Right lobe of liver (tissue), 6 donors: ENCODE measurements around the gene CARTPT. TPM values are rescaled to one million over a fixed set of nuclear protein-coding genes. Genes with fewer than 3 reads are reported as not detected.

Experiments
- ATAC-seq, 4 donors: fragments of 200-7000 bp; cut with Tn5 transposase; one replicate each; pipeline ENCODE4 v1.9.1; 2020; ENCODE audit warnings: mild to moderate bottlenecking in 4 of 4, moderate library complexity in 4 of 4
- DNase-seq, 3 donors: peaks; one replicate each; pipeline ENCODE4 v3.0.0-alpha.2; 2020
- H3K27ac ChIP-seq, 3 donors: fragments of 200-600 bp; one replicate each; pipeline ENCODE4 v1.8.0; 2022
- H3K27me3 ChIP-seq, 2 donors: fragments of 200-600 bp; one replicate each; pipeline ENCODE4 v1.8.0; 2022
- H3K36me3 ChIP-seq, 4 donors: fragments of 200-600 bp; sonication (generic) in 1 of 4; one replicate each; pipeline versions ENCODE4 v1.5.1 to v1.8.0; 2017 to 2022; ENCODE audit warnings: control low read depth in 1 of 4
- H3K4me1 ChIP-seq, 4 donors: fragments of 200-600 bp; sonication (generic) in 1 of 4; one replicate each; pipeline versions ENCODE4 v1.5.1 to v1.8.0; 2017 to 2022; ENCODE audit warnings: control low read depth in 1 of 4
- H3K4me3 ChIP-seq, 3 donors: fragments of 200-600 bp; one replicate each; pipeline ENCODE4 v1.8.0; 2022
- H3K9me3 ChIP-seq, 4 donors: fragments of 200-600 bp; sonication (generic) in 1 of 4; one replicate each; pipeline versions ENCODE4 v1.5.1 to v1.8.0; 2017 to 2022; ENCODE audit warnings: control low read depth in 1 of 4
- POLR2A ChIP-seq: fragments of 450-650 bp; IDR thresholded peaks from one replicate; pipeline ENCODE4 v1.6.1; 2017; ENCODE audit warnings: antibody characterized with exemption, mild to moderate bottlenecking
- WGBS: methylation state at CpG from one replicate; pipeline ENCODE4 v1.1.6; 2018; ENCODE audit warnings: low coverage, low lambda C conversion rate; ENCODE audit not compliant: insufficient coverage; ENCODE audit errors: missing lambda C conversion rate; 5-methylcytosine and 5-hydroxymethylcytosine counted together
- intact Hi-C, 2 donors: fragments of 100-400 bp; cut with DNase I; formaldehyde crosslinking; loops; one replicate each; pipeline versions ENCODE4 v1.11.2 to v1.14.1; 2022
- total RNA-seq, 6 experiments: library from RNA; depleted of rRNA in 2 of 6; stranded (reverse); fragments of >200 nt in 2 of 6; fragmentation: NEBNext Ultra II Directional in 3 of 6; extraction: Animal tissue kit (Norgen Biotek cat#: 25700) in 3 of 6; gene quantifications; one replicate each; pipeline versions ENCODE4 v1.1.0 to v1.2.4, GENCODE V29; 2016 to 2023
- TF ChIP-seq, protein P1 (sequence below), 4 donors: fragments of 200-600 bp in 3 of 4; fragments of 450-650 bp in 1 of 4; IDR thresholded peaks; one replicate each; pipeline versions ENCODE4 v1.5.1 to v1.8.0; 2016 to 2022; ENCODE audit warnings: antibody characterized with exemption in 4 of 4, mild to moderate bottlenecking in 2 of 4
- donor health status: DM: no; HTN: yes; CAD: no.
- donor health status: DM: no; HTN: no; CAD: no.
- donor health status: DM: no; HTN: no; CAD: no.
- donor health status: DM: no; HTN: yes; CAD: no.
- donor health status: DM: no; HTN: yes; CAD: no.

CARTPT gene
- total RNA-seq, 6 experiments from 2014 or later: not detected

DNA sequence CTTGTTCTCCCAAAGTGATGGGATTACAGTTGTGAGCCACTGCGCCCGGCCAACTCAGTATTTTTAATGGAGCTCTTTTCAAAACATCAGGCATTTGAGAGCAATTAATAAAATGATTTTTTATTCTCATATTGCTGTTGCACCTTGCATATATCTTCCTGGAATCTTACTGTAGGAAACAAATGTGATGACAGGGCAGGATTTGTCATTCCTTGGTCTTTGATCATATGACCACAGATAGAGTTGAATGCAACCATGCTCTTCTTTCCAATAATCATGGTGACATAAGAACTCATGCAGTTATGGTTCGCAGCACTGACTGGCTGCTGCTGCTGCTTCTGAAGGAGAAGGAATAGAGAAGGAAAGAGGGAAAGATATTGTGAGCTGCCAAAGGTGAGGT is 28.1 kb downstream of the CARTPT start:
- Histone ChIP-seq H3K27ac (no peak overlapping the region), H3K36me3 (no peaks in the 10 kb centered on the region), H3K9me3 (no peaks in the 10 kb centered on the region), H3K27me3 (no peaks in the 10 kb centered on the region), H3K4me1 (peaks cover 0 to 6% (median 0%) of the 10 kb centered on the region in 4 donors), H3K4me3 (no peak overlapping the region)
- no peak for TF ChIP-seq POLR2A
- 80% methylated on average over 3 of the region's 3 CpGs for WGBS
- intact Hi-C loops: no loop called here
- ATAC-seq (no peak), DNase-seq (no peak)

DNA sequence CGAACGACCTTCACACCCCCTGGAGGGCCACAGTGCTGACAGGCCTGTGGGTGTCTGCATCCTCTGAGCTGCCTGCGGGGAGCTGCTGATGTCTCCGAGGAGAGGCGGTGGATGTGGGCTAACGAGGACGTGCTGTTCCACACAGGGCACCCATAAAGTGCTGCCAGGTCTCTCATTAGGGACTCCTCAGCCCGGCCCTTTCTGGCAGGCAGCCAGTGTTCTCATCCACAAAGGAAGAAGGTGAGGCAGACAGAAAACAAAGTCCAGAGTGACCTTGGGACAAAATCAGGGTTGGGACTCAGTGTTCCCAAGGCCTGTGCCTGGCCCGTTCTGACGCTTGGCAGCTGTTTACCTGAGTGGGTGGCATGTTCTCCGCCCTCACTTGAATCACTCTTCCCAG is 29.3 kb downstream of the CARTPT start:
- H3K27me3 ChIP-seq: no peaks in the 10 kb centered on the region
- DNase-seq (peak in 1 of 3 donors; percentile 22), ATAC-seq (no peak)
- no peaks in the 10 kb centered on the region for H3K36me3 ChIP-seq
- intact Hi-C loops: no loop called here
- no peak overlapping the region for H3K27ac ChIP-seq
- WGBS: 65% methylated on average over 7 of the region's 11 CpGs
- H3K4me3 ChIP-seq: no peak overlapping the region
- H3K9me3 ChIP-seq: no peaks in the 10 kb centered on the region
- peaks cover 0 to 6% (median 0%) of the 10 kb centered on the region in 4 donors for H3K4me1 ChIP-seq
- TF ChIP-seq, protein P1, sequence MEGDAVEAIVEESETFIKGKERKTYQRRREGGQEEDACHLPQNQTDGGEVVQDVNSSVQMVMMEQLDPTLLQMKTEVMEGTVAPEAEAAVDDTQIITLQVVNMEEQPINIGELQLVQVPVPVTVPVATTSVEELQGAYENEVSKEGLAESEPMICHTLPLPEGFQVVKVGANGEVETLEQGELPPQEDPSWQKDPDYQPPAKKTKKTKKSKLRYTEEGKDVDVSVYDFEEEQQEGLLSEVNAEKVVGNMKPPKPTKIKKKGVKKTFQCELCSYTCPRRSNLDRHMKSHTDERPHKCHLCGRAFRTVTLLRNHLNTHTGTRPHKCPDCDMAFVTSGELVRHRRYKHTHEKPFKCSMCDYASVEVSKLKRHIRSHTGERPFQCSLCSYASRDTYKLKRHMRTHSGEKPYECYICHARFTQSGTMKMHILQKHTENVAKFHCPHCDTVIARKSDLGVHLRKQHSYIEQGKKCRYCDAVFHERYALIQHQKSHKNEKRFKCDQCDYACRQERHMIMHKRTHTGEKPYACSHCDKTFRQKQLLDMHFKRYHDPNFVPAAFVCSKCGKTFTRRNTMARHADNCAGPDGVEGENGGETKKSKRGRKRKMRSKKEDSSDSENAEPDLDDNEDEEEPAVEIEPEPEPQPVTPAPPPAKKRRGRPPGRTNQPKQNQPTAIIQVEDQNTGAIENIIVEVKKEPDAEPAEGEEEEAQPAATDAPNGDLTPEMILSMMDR (IDR thresholded peaks at IDR 0.05): no peak
- TF ChIP-seq POLR2A: no peak

DNA sequence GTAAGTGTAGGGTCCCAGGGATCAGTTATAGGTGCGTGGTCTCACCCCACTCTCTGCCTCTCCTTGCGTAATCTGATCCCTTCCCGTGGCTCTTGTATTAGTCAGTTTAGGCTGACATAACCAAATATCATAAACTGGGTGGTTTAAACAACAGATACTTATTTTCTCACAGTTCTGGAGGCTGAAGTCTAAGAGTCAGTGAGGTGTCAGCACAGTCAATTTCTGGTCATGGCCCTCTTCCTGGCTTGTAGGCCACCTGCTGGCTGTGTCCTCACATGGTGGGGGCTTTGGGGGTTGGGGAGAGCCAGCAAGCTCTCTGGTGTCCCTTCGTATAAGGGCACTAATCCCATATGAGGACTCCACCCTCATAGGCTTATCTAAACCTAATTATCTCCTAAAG is 32.3 kb downstream of the CARTPT start:
- no peak overlapping the region for H3K27ac ChIP-seq
- no peak for DNase-seq
- intact Hi-C loops: no loop called here
- no peaks in the 10 kb centered on the region for H3K27me3 ChIP-seq
- H3K4me1 ChIP-seq: no peaks in the 10 kb centered on the region
- no peak for ATAC-seq
- H3K36me3 ChIP-seq: no peaks in the 10 kb centered on the region
- WGBS: 68% methylated on average over 4 of the region's 4 CpGs
- no peak overlapping the region for H3K4me3 ChIP-seq
- no peaks in the 10 kb centered on the region for H3K9me3 ChIP-seq
- TF ChIP-seq, protein P1 (IDR thresholded peaks at IDR 0.05): no peak

DNA sequence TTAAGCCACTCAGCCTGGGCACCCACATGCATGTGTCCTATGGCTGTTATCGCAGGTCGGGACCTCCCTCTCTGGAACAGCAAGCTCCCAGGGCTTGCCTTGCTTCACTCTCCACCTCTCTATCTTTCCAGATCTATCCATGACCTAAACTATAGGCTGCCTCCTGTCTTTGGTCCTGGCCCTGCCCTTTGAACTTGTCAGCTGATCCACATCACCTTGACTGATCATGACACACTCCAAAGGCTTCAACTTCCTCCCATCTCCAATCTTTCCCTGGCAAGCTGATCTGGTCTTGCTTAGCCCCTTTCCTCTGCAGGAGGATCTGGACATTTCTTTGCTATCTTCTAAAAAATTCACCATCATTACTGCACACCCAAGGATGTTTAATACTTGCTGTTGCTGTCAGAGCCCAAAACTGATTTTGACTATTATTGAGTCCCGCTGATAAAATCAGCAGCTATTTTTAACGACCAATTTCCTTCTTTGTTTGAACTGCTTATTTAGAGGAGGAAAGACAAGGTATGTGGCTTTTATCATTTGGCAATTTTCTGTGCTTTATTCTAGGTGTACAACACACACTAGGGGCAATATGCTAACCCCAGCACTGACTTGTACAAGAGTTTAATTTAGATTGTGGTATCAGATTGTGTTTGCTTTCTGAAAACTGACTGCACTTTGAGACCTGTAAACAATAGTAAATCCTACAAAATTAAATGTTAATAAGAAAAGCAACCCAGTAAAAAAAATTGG is 33.5 kb downstream of the CARTPT start:
- H3K4me1 ChIP-seq: no peaks in the 10 kb centered on the region
- no peaks in the 10 kb centered on the region for H3K27me3 ChIP-seq
- TF ChIP-seq, protein P1 (IDR thresholded peaks at IDR 0.05): no peak
- TF ChIP-seq POLR2A: no peak
- intact Hi-C loops: no loop called here
- H3K36me3 ChIP-seq: no peaks in the 10 kb centered on the region
- H3K27ac ChIP-seq: no peak overlapping the region
- WGBS: 75% methylated on average over 4 of the region's 4 CpGs
- no peak for DNase-seq
- H3K4me3 ChIP-seq: no peak overlapping the region
- H3K9me3 ChIP-seq: no peaks in the 10 kb centered on the region
- ATAC-seq: peak in 1 of 4 donors; percentile 19

DNA sequence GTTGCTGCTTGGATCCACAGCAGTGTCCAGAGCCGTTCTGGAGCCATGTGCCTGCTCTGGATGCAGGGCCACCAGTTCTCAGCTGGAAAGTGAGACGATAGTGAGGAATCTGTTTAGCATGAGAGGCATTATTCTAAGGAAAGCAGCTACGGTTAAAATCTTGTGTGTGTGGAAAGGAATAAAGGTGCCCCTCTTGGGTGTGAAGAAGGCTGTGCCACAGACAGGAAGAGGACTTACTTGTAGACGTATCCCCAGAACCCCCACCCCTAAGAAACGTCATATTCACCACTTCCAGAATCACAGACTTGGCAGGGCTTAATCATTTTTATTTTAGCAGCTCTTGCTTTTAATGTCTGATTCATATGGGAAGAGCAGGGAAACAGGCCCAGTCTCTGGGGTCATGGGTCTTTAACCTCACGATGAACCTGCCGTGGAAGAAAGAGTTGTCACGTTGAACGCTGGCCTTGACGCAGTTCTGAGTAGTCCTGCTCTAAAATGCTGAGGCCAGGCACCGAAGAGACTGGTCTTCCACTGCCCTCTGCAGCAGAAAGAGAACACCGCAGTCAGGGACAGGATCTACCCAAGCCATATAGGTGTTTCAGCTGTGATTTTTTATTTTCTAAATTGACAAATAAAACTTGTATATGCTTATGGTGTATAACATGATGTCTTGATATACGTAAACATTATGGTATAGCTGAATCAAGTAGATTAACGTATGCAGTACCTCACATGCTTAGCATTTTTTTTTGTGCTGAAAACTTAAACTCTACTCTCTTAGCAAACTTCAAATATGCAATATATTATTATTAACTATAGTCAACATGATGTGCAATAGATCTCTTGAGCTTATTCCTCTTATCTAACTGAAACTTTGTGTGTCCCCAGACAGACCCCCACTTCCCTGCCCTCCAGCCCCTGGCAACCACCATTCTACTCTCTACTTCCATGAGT is 38.8 kb downstream of the CARTPT start:
- Histone ChIP-seq H3K4me1 (no peaks in the 10 kb centered on the region), H3K27me3 (no peaks in the 10 kb centered on the region), H3K4me3 (peak overlapping the region in 1 of 3 donors; percentile 4), H3K9me3 (no peaks in the 10 kb centered on the region), H3K27ac (no peak overlapping the region), H3K36me3 (no peaks in the 10 kb centered on the region)
- peak; percentile 99 to 100 (median 100) for ATAC-seq
- peak; percentile 73 to 82 (median 79) for DNase-seq
- intact Hi-C loops: no loop called here
- TF ChIP-seq, protein P1 (IDR thresholded peaks at IDR 0.05): peak; percentile 71 to 84 (median 77)
- TF ChIP-seq POLR2A: no peak
- 13% methylated on average over 14 of the region's 14 CpGs for WGBS
